Gastrocnemius medialis (tissue), 4 donors: ENCODE data around the gene PPP1R11.

ENCODE experiments used
- POLR2A ChIP-seq, 2 donors: fragments of 450-650 bp; IDR thresholded peaks; one replicate each; pipeline ENCODE4 v1.6.1; 2017; ENCODE audit warnings: antibody characterized with exemption in 2 of 2, mild to moderate bottlenecking in 2 of 2, moderate library complexity in 2 of 2
- TF ChIP-seq, protein P1 (sequence below), 5 experiments: fragments of 450-650 bp in 3 of 5; fragments of 200-600 bp in 2 of 5; sonication (generic) in 2 of 5; IDR thresholded peaks in 4 of 5; conservative IDR thresholded peaks in 1 of 5; 1 replicate in 4 of 5; 2 replicates in 1 of 5; pipeline ENCODE4 v1.5.1; 2016 to 2019; ENCODE audit warnings: antibody characterized with exemption in 5 of 5, mild to moderate bottlenecking in 3 of 5, moderate library complexity in 3 of 5

GRCh38 chr6:30066577-30067459 lies at the start of gene PPP1R11:
- TF ChIP-seq, protein P1, sequence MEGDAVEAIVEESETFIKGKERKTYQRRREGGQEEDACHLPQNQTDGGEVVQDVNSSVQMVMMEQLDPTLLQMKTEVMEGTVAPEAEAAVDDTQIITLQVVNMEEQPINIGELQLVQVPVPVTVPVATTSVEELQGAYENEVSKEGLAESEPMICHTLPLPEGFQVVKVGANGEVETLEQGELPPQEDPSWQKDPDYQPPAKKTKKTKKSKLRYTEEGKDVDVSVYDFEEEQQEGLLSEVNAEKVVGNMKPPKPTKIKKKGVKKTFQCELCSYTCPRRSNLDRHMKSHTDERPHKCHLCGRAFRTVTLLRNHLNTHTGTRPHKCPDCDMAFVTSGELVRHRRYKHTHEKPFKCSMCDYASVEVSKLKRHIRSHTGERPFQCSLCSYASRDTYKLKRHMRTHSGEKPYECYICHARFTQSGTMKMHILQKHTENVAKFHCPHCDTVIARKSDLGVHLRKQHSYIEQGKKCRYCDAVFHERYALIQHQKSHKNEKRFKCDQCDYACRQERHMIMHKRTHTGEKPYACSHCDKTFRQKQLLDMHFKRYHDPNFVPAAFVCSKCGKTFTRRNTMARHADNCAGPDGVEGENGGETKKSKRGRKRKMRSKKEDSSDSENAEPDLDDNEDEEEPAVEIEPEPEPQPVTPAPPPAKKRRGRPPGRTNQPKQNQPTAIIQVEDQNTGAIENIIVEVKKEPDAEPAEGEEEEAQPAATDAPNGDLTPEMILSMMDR (IDR thresholded peaks at IDR 0.05 in 4 of 5, conservative IDR thresholded peaks at IDR 0.05 in 1 of 5) = peak in 1 of 5 experiments; percentile 8
- peak; percentile 57 to 80 for TF ChIP-seq POLR2A (IDR thresholded peaks at IDR 0.05)
